ENCODE data around the gene RNF10.
"Not testable (repeated sequence)": the region's sequence is repeated elsewhere in the genome, so short reads cannot be mapped to it uniquely, and the experiment has no call there.

RNF10 gene

GRCh38 chr12:120581998-120582397 lies 47.8 kb downstream of the RNF10 start:
- DNase-seq: no peak

GRCh38 chr12:120583478-120584030 lies 49.4 kb downstream of the RNF10 start:
- peak; percentile 86 for DNase-seq

- DNase-seq: peak; percentile 64
These were observed 50.4 kb downstream of the RNF10 start for GRCh38 chr12:120584343-120585149.

- no peak for DNase-seq
These were observed 52.0 kb downstream of the RNF10 start for GRCh38 chr12:120586206-120586605.

- no peak for DNase-seq
These were observed 52.7 kb downstream of the RNF10 start for GRCh38 chr12:120586860-120587259.

- DNase-seq: no peak
These were observed 54.2 kb downstream of the RNF10 start for GRCh38 chr12:120588371-120588770.

- no peak for DNase-seq
These were observed 55.1 kb downstream of the RNF10 start for GRCh38 chr12:120588948-120589930.

GRCh38 chr12:120590741-120591407 lies 56.7 kb downstream of the RNF10 start:
- DNase-seq: no peak

GRCh38 chr12:120592121-120593049 lies 58.2 kb downstream of the RNF10 start:
- no peak for DNase-seq

GRCh38 chr12:120596901-120597300 lies 62.7 kb downstream of the RNF10 start:
- no peak for DNase-seq

GRCh38 chr12:120597861-120598260 lies 63.7 kb downstream of the RNF10 start:
- no peak for DNase-seq

GRCh38 chr12:120598674-120599463 lies 64.7 kb downstream of the RNF10 start:
- no peak for DNase-seq

- no peak for DNase-seq
These were observed 65.8 kb downstream of the RNF10 start for GRCh38 chr12:120599672-120600552.

- not testable (repeated sequence) for DNase-seq
These were observed 68.3 kb downstream of the RNF10 start for GRCh38 chr12:120602416-120602815.

GRCh38 chr12:120610560-120610959 lies 76.4 kb downstream of the RNF10 start:
- DNase-seq: no peak

GRCh38 chr12:120611534-120611933 lies 77.4 kb downstream of the RNF10 start:
- DNase-seq: not testable (repeated sequence)

- no peak for DNase-seq
These were observed 80.7 kb downstream of the RNF10 start for GRCh38 chr12:120614848-120615247.

- not testable (repeated sequence) for DNase-seq
These were observed 83.0 kb downstream of the RNF10 start for GRCh38 chr12:120617193-120617592.

- DNase-seq: not testable (repeated sequence)
These were observed 83.6 kb downstream of the RNF10 start for GRCh38 chr12:120617767-120618166.

All from CD4-positive, alpha-beta T cell treated with Interleukin-6 for 4 hours (primary cell).